ENCODE data around the gene PRPF39.
"Not testable (repeated sequence)": the region's sequence is repeated elsewhere in the genome, so short reads cannot be mapped to it uniquely, and the experiment has no call there.

The PRPF39 gene

GRCh38 chr14:45142083-45142482, 58.2 kb downstream of the PRPF39 start:
- not testable (repeated sequence) for DNase-seq

- DNase-seq: no peak
Measured at GRCh38 chr14:45144658-45145057, 60.7 kb downstream of the PRPF39 start.

- DNase-seq: no peak
Measured at GRCh38 chr14:45145214-45145613, 61.3 kb downstream of the PRPF39 start.

GRCh38 chr14:45149602-45150001, 65.7 kb downstream of the PRPF39 start:
- no peak for DNase-seq

GRCh38 chr14:45150386-45150890, 66.5 kb downstream of the PRPF39 start:
- no peak for DNase-seq

GRCh38 chr14:45156067-45156466, 72.2 kb downstream of the PRPF39 start:
- DNase-seq: no peak
